Gastroesophageal sphincter (tissue), 3 donors: ENCODE results near the gene FABP2.

ENCODE experiments used
- EP300 ChIP-seq: sonication (generic); formaldehyde crosslinking; IDR thresholded peaks from one replicate; pipeline ENCODE4 v1.6.1; 2017; ENCODE audit warnings: antibody characterized with exemption, mild to moderate bottlenecking
- POLR2A ChIP-seq, 2 donors: fragments of 450-650 bp; IDR thresholded peaks; one replicate each; pipeline ENCODE4 v1.6.1; 2017; ENCODE audit warnings: antibody characterized with exemption in 2 of 2, mild to moderate bottlenecking in 2 of 2, moderate library complexity in 1 of 2
- POLR2AphosphoS5 ChIP-seq: sonication (generic); formaldehyde crosslinking; IDR thresholded peaks from one replicate; pipeline ENCODE4 v1.6.1; 2017; ENCODE audit warnings: antibody characterized with exemption
- TF ChIP-seq, protein P1 (sequence below), 4 experiments: fragments of 200-600 bp in 2 of 4; fragments of 450-650 bp in 2 of 4; sonication (generic) in 1 of 4; IDR thresholded peaks; one replicate each; pipeline ENCODE4 v1.5.1; 2017 to 2019; ENCODE audit warnings: antibody characterized with exemption in 4 of 4, mild to moderate bottlenecking in 2 of 4, moderate library complexity in 2 of 4

DNA sequence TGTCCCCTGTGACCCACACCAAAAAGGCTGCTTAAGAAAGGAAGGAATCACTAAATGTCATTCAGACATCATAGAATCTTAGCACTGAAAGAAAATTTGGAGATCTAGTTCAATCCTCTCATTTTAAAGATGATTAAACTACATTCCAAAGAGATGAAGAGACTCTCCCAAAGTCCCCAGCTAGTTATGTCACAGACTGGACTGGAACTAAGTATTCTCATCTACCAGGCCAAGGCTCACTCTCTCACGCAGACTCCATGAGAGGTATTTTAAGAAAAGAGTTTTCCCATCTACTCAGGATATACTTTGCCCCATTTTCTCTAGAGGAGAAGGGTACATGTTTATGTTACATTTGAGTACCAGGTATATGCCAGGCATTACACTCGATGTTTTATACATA, 6.9 kb downstream of the FABP2 start:
- TF ChIP-seq POLR2A (IDR thresholded peaks at IDR 0.05) (no peak), POLR2AphosphoS5 (no peak), EP300 (no peak)
- TF ChIP-seq, protein P1, sequence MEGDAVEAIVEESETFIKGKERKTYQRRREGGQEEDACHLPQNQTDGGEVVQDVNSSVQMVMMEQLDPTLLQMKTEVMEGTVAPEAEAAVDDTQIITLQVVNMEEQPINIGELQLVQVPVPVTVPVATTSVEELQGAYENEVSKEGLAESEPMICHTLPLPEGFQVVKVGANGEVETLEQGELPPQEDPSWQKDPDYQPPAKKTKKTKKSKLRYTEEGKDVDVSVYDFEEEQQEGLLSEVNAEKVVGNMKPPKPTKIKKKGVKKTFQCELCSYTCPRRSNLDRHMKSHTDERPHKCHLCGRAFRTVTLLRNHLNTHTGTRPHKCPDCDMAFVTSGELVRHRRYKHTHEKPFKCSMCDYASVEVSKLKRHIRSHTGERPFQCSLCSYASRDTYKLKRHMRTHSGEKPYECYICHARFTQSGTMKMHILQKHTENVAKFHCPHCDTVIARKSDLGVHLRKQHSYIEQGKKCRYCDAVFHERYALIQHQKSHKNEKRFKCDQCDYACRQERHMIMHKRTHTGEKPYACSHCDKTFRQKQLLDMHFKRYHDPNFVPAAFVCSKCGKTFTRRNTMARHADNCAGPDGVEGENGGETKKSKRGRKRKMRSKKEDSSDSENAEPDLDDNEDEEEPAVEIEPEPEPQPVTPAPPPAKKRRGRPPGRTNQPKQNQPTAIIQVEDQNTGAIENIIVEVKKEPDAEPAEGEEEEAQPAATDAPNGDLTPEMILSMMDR (IDR thresholded peaks at IDR 0.05): no peak
